SKM-1 treated with dmso at 0.1 percent for 144 hours (cell line): Measurements from ENCODE around the gene DDX56.

Experiments
- DNase-seq: peaks from one replicate; lab custom pipeline; 2025; ENCODE audit not compliant: unreplicated experiment; lab: John Stamatoyannopoulos, UW

The DDX56 gene, protein sequence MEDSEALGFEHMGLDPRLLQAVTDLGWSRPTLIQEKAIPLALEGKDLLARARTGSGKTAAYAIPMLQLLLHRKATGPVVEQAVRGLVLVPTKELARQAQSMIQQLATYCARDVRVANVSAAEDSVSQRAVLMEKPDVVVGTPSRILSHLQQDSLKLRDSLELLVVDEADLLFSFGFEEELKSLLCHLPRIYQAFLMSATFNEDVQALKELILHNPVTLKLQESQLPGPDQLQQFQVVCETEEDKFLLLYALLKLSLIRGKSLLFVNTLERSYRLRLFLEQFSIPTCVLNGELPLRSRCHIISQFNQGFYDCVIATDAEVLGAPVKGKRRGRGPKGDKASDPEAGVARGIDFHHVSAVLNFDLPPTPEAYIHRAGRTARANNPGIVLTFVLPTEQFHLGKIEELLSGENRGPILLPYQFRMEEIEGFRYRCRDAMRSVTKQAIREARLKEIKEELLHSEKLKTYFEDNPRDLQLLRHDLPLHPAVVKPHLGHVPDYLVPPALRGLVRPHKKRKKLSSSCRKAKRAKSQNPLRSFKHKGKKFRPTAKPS

DNA sequence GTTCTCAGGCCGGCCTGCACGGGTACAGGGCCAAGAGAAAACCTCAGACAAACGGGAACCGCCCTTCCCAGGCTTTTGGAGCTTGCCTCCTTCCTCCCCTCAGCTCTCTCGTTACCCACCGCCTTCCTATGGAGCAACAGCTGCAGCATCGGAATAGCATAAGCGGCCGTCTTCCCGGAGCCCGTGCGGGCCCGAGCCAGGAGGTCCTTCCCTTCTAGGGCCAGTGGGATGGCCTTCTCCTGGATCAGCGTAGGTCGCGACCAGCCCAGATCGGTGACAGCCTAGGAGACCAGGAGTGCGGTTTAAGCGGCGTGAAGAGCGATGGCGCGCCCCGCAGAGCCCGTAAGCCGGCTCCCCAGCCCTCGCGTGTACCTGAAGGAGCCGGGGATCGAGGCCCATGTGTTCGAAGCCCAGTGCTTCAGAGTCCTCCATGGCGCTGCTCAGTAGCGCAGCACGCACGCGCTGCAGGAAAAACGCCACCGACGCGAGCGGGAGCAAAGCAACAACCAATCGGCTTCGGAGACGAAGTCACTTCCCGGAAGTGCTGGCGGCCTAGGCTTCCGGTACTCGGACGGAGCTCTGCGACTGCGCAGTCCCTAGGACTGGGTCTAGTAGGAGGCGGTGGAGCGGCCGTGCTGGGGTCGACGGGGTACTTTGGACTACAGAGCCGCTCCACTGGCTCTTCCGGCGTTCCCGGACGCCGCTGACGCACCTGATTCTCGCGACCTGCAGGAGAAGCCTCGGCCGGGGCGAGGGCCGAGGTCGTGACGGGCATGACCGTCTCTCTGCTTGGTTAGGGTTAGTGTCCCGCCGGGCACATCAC, at the start of gene DDX56:
DDX56 (minus strand) TSS at position 445 of the 823 bp plus-strand sequence; CDS start at position 432, 13 bp downstream.
- peak; percentile 96 for DNase-seq

DNA sequence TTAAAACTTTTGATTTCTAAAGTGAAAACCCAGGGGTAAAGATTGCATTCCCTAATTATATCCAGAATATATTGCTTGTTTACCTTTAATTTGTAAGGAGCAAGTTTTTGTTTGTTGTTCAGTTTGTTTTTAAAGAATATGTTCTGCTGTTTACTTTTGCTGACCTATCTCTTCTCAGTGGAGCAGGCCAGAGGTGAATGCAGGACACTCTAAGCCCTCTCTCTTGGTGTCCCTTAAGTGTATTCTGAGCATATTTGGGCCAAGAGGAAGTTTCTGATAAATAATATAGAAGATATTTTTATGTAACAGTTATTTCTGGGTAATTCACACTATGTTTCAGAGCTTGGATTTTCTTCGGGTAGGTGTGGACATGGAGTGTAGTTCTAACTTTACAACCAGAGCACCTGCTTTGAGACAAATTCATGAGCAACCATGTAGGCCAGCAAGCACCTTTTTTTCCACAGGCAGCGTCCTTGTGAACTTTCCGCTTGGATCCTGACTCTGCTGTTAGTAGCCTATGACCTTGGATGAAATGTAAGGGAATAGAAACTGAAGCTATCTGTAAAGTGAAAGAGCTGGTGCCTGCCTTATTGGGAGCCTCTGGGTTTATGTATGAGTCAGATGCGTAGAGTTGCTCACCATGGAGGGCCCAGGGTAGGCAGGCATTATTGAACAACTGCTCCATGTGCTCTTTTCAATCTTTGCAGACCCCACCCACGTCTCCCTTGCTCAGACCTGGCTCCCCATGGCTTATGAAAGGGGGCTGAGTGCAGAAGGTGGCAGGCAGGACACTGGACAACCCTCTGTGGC, 48.8 kb upstream of the DDX56 start:
- DNase-seq: no peak

DNA sequence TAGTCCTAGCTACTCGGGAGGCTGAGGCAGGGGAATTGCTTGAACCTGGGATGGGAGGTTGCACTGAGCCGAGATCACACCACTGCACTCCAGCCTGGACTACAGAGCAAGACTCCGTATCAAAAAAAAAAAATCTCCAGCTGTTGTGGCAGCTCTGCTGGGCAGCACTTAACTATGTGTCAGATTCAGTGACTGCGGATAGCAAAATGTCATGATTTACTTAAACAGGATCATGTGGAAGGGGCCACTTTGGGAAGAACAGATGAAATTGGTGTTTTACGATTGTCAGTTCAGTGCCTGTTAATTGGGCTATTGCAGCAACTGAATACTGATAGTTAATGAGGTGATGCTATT, 48.0 kb upstream of the DDX56 start:
- no peak for DNase-seq

DNA sequence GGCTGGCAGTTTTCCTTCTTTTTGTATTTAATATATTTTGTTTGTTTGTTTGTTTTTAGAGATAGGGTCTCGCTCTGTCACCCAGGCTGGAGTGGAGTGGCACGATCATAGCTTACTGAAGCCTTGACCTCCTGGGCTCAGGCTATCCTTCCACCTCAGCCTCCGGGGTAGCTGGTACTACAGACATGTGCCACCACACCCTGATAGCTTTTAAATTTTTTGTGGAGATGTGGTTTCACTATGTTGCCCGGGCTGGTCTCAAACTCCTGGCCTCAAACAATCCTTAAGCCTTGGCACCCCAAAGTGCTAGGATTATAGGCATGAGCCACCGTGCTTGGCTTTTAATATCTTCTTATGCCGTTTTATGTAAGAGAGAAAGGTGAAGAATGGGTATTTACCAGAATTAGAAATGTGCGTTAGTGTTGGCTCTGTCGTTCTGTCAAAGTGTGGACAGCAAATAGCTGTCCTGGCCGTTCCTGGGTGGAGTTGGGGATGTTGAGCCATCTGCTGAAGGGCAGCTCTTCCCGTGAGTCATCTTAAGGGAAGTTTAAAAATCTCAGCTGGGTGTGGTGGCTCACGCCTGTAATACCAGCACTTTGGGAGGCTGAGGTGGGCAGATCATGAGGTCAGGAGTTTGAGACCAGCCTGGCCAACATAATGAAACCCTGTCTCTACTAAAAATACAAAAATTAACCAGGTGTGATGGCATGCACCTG, 47.5 kb upstream of the DDX56 start:
- no peak for DNase-seq

DNA sequence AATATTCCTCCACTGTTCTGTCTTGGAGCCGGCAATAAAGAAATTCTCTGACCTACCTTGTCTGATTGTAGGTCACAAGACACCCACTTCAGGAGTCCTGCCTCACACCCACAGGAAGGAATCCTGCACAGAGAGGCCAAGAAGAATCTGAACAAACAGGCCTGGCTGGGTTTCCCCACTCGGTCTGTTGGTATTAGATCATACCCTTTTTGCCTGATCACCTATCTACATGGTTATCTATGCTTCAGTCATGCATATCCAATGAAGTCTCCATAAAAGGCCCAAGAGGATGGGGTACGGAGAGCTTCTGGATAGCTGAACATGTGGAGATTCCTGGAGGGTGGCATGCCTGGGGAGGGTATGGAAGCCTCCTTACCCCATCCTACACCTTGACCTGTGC, 45.0 kb upstream of the DDX56 start:
- no peak for DNase-seq

DNA sequence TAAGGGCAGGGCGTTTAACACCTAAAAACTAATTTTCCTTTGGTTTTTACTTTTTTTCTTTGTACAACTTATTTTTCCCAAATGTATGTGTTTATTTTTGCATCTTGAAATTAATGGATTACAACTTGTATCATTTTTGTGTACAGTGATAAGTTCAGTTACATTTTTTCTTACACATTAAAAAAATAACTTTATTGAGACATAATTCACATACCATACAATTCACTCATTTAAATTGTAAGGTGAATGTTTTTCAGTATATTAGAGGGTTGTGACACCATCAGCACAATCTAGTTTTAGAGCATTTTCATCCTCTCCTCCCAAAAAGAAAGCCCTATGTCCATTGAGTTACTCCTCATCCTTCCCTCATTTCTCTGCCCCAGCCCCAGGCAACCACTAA, 44.3 kb upstream of the DDX56 start:
- DNase-seq: no peak

DNA sequence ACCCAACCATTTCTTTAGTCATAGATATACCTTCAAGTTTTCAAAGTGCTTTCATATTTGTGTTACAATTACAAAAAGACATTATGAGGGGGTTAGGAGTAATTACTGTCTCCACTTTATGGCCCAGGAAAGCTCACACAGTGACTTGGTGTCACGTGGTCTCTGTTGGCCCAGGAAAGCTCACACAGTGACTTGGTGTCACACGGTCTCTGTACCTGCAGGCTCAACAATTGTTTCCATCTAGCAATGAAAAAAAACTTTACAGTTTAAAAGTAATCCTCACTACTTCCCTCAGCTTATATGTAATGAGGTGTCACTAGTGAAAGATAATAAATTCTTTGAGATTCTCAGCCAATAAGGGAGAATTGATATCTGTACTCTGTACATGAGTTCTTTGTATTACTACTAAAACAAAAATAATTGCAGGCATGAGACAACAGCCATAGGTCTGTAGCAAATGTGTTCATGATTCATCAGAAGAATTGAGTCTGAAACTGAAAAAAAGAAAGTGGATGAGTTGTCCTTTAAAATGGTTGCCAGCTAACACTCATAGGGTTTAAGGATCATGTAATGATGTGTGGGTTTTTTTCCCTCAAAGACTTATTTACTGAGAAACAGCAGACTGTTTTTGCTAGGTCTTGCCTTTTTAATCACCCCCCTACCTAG, 43.6 kb upstream of the DDX56 start:
- no peak for DNase-seq

DNA sequence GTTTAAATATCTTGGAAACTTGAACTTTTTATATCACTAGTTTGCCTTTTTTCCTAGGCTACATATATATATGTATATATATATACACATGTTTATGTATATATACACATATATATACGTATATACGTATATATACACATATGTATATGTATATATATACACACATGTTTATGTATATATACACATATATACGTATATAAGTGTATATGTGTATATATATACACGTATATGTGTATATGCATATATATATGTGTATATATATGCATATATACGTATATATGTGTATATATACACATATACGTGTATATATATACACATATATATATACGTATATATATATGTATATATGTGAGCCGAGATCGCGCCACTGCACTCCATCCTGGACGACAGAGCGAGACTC, 42.8 kb upstream of the DDX56 start:
- DNase-seq: no peak

DNA sequence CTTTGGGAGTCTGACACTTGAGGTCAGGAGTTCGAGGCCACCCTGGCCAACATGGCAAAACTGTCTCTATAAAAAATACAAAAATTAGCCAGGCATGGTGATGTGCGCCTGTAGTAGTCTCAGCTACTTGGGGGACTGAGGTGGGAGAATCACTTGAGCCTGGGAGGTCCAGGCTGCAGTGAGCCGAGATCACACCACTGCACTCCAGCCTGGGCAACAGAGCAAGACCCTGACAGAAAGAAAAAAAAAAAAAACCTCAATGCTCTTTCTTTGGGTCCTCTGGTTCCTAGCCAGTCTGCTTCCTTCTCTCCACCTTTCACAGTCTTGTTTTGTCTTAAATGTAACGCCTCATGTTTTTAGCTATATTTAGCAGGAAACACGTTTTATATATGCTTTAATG, 42.1 kb upstream of the DDX56 start:
- DNase-seq: no peak

DNA sequence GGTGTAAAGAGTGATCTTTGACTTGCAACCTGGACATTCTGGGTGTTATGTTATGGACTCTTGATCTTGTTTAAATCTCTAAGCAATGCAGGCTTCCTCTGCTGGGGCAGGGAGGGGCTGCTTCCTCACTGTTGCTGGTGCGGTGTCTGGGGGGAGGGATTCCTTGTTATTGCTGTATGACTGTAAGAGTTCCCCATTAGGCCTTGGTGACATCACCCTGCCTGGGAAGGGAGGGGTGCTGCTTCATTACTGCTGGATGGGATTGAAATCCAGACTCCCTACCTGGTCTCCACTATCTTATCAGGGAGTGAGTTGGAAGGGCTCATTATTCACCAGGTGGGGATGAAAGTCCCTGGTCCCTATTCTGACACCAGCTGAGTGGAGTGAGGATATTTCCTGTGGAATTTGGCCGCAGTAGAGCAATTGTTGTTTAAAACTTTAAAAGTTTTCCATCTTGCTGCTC, 41.5 kb upstream of the DDX56 start:
- DNase-seq: peak; percentile 54

DNA sequence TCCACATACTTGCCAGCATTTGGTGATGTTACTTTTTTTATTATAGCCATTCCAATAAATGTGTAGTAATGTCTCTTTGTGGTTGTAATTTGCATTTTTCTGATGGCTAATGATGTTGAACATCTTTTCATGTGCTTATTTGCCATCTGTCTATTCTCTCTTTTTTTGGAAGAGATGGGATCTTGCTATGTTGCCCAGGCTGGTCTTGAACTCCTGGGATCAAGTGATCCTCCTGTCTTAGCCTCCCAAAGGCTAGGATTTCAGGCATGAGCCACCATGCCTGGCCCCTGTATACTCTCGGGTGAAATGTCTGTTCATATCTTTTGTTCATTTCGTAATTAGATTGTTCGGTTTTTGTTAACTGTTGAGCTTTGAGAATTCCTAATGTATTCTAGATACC, 36.1 kb upstream of the DDX56 start:
- no peak for DNase-seq

DNA sequence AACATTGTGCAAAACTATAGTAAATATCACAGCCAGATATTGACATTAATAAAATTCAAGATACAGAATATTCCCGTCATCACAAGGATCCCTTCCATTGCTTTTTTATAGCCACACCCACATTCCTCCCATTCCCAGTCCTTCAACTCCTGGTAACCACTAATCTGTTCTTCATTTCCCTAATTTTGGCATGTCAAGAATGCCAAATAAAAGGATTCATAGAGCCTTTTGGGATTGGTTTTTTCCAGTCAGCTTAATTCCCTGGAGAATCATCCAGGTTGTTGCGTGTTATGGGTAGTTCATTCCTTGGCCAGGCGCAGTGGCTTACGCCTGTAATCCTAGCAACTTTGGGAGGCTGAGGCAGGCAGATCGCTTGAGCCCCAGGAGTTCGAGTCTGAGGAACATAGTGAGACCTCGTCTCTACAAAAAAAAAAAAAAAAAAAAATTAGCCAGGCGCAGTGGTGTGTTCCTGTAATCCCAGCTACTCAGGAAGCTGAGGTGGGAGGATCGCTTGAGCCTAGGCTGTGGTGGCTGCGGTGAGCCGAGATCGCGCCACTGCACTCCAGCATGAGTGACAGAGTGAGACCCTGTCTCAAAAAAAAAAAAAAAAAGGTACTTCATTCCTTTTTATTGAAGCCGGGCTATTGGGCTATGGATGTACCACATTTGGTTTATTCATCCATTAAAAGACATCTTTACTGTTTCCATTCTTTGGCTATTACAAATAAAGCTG, 35.4 kb upstream of the DDX56 start:
- no peak for DNase-seq

DNA sequence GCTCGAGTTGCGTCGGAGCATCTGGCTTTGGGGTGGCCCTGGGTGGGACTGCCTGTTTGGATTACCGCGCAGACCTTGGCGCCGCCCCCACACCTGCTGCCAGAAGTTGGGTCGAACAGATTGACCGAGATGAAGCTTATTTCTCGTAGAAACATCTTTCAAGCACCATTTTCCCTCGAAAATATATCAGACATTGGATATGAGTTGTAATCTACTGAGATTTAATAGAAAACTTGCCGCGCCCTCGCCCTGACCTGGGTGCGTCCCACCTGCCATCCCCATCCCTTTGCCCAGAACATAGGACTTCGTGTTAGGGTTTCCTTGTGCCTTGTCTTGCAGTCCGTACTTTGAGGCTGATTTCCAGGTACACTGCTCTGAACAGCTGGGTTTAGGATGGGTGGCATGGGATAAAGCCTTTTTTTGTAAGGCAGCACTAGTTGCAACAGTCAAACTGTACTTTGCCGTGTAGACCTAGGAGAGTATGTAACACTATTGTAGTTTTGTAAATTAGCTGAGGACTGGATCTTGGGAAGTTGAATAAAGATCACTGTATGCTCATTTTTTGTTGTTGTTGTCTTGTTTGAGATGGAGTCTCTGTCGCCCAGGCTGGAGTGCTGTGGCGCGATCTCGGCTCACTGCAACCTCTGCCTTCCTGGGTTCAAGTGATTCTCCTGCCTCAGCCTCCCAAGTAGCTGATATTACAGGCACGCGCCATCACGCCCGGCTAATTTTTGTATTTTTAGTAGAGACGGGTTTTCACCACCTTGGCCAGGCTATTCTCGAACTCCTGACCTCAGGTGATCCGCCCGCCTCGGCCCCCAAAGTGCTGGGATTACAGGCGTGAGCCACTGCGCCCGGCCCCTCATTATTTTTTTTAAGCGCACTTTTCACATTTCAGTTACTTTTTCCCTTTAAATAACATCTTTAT, 33.7 kb upstream of the DDX56 start:
- DNase-seq: no peak

DNA sequence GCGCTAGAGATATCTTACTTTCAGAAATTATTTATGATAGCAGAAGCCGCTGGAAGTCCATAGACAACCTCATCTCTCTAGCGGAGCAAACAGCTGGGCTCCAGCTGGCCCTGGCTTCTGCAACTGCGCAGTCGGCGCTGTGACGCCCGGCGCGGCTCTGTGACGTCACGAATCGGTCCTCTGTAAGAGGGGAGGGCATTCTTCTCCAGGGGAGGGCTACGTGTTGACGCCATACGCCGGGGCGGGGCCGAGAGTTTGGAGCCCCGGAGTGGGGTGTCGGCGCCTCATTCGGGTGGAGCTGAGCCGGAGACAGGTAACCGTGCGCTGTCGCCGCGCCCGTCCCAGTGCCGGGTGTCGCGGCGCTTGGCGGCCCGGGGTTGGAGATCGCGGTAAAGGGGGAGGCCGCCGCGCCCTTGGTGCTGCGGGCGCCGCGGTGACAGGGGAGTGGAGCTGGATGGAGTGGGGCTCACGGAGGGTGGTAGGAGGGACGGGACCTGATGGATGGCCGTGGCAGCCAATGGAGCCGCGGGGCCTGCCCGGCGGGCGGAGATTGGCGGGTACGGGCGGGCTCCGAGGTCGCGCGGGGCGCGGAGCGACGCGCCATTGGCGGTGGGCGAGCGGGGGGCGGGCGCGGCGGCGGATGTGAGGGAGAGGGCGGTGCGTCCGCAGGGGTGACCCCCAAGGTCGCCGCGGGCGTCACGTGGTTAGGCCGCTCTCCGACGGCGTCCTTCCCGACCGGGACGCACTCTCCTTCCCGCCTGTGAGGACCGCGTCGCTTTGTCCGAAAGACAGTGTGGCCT, 32.8 kb upstream of the DDX56 start, which contains the start of gene OGDH:
OGDH (plus strand) TSS at position 287 of the 800 bp plus-strand sequence. CDS start 17,717 bp downstream, outside the sequence.
- peak; percentile 96 for DNase-seq

DNA sequence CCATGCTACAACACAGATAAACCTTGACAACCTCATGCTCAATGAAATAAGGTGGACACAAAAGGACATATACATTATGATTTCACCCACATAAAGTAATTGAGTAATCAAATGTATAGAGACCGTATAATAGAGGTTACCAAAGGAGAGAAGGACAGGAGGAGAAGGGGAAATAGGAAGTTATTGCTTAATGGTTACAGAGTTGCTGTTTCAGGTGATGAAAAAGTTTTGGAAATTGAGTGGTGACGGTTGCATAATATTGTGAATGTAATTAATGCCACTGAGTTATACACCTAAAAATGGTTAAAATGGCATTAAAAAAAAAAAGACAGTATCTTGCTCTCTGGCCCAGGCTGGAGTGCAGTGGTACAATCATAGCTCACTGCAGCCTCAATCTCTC, 31.2 kb upstream of the DDX56 start:
- DNase-seq: no peak

DNA sequence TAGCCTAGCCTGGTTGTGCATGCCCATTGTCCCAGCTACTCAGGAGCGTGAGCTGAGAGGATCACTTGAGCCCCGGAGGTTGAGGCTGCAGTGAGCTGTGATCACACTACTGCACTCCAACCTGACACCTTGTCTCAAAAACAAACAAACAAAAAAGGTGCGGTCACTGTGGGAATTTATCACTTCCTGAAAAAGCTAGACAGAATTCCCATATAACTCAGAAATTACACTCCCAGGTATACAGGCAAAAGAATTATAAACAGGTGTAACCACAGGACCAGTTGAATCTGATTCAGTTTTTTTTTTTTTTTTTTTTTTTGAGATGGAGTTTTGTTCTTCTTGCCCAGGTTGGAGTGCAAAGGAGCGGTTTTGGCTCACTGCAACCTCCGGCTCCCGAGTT, 29.5 kb upstream of the DDX56 start:
- DNase-seq: no peak

DNA sequence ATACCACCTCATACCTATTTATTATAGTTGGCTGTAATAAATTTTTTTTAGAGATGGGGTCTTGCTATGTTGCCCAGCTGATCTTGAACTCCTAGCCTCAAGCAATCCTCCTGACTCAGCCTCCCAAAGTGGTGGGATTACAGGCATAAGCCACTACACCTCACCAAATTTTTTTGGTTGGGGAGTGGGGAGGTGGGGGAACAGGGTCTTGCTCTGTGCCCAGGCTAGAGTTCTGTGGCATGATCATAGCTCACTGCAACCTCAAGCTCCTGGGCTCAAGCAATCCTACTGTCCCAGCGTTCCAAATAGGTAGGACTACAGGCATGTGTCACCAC, 28.8 kb upstream of the DDX56 start:
- DNase-seq: no peak
